K562 (cell line): ENCODE data around the gene SRP9. TPM values are rescaled to one million over a fixed set of nuclear protein-coding genes. Genes with fewer than 3 reads are reported as not detected.

ENCODE experiments used
- ADNP ChIP-seq: fragments of 200-800 bp; sonication (Bioruptor generic); IDR thresholded peaks from 2 replicates; pipeline ENCODE4 v1.6.1; 2016; ENCODE audit warnings: missing genetic modification characterization, missing compliant biosample characterization
- COPS2 ChIP-seq: fragments of 450-650 bp; conservative IDR thresholded peaks from 2 replicates; pipeline ENCODE4 v1.6.1; 2016; ENCODE audit warnings: mild to moderate bottlenecking, moderate library complexity
- DPF2 ChIP-seq: fragments of 450-650 bp; IDR thresholded peaks from 2 replicates; pipeline ENCODE4 v1.6.1; 2016
- ELK1 ChIP-seq: sonication (generic); formaldehyde crosslinking; IDR thresholded peaks from 2 replicates; pipeline ENCODE4 v1.8.1; 2022; ENCODE audit warnings: missing genetic modification reagents
- FOXJ2 ChIP-seq: fragments of 200-800 bp; sonication (Bioruptor generic); IDR thresholded peaks from 2 replicates; pipeline ENCODE4 v1.6.1; 2016; ENCODE audit warnings: missing genetic modification characterization, missing compliant biosample characterization
- HDAC1 ChIP-seq, 2 experiments: fragments of 450-650 bp; IDR thresholded peaks; 2 replicates each; pipeline ENCODE4 v1.6.1; 2016 to 2017; ENCODE audit warnings: inconsistent platforms in 1 of 2, mild to moderate bottlenecking in 1 of 2, moderate library complexity in 1 of 2
- KDM2B ChIP-seq: fragments of 250-450 bp; sonication (Bioruptor Pico); IDR thresholded peaks from 2 replicates; pipeline ENCODE4 v1.8.0; 2021; ENCODE audit warnings: mild to moderate bottlenecking, moderate library complexity
- KLF1 ChIP-seq: fragments of 450-650 bp; IDR thresholded peaks from 2 replicates; pipeline ENCODE4 v1.6.1; 2016; ENCODE audit warnings: missing genetic modification characterization, missing compliant biosample characterization
- L3MBTL2 ChIP-seq: fragments of 450-650 bp; IDR thresholded peaks from 2 replicates; pipeline ENCODE4 v1.6.1; 2016; ENCODE audit warnings: mild to moderate bottlenecking, moderate library complexity
- LARP7 ChIP-seq: fragments of 450-650 bp; IDR thresholded peaks from 2 replicates; pipeline ENCODE4 v1.6.1; 2016
- MAZ ChIP-seq, 2 experiments: fragments of 450-650 bp in 1 of 2; sonication (generic) in 1 of 2; formaldehyde crosslinking; IDR thresholded peaks in 1 of 2; conservative IDR thresholded peaks in 1 of 2; 2 replicates each; pipeline versions ENCODE4 v1.4.0 to v1.5.0; 2020; ENCODE audit warnings: mild to moderate bottlenecking in 1 of 2, missing genetic modification reagents in 1 of 2
- MECOM ChIP-seq: fragments of 250-450 bp; sonication (Bioruptor Pico); IDR thresholded peaks from 2 replicates; pipeline ENCODE4 v1.8.0; 2022; ENCODE audit warnings: inconsistent platforms
- PHB ChIP-seq: fragments of 250-450 bp; sonication (Bioruptor Pico); IDR thresholded peaks from 2 replicates; pipeline ENCODE4 v1.5.0; 2021
- POLR2A ChIP-seq: fragments of 450-650 bp; conservative IDR thresholded peaks from 2 replicates; pipeline ENCODE4 v1.6.1; 2016
- RBM17 ChIP-seq: fragments of 200-400 bp; formaldehyde crosslinking; IDR thresholded peaks from 2 replicates; pipeline ENCODE4 v1.6.1; 2017; ENCODE audit warnings: low read depth, mild to moderate bottlenecking, low read length, borderline replicate concordance
- RFX7 ChIP-seq: fragments of 250-450 bp; sonication (Bioruptor Pico); IDR thresholded peaks from 2 replicates; pipeline ENCODE4 v1.5.1; 2021; ENCODE audit warnings: mild to moderate bottlenecking
- YBX1 ChIP-seq: fragments of 450-650 bp; IDR thresholded peaks from 2 replicates; pipeline ENCODE4 v1.7.1; 2016; ENCODE audit warnings: mild to moderate bottlenecking
- ZNF165 ChIP-seq: fragments of 250-450 bp; sonication (Bioruptor Pico); IDR thresholded peaks from 2 replicates; pipeline ENCODE4 v1.4.0; 2020; ENCODE audit warnings: borderline replicate concordance
- ZNF3 ChIP-seq: fragments of 250-450 bp; sonication (Bioruptor Pico); IDR thresholded peaks from 2 replicates; pipeline ENCODE4 v1.5.0; 2021; ENCODE audit warnings: mild to moderate bottlenecking, moderate library complexity
- ZNF431 ChIP-seq: sonication (generic); formaldehyde crosslinking; IDR thresholded peaks from 2 replicates; pipeline ENCODE4 v1.8.0; 2022; ENCODE audit warnings: mild to moderate bottlenecking, missing genetic modification reagents
- polyA plus RNA-seq, 8 experiments: library from polyadenylated mRNA; depleted of rRNA in 4 of 8; stranded (reverse) in 5 of 8; unstranded in 3 of 8; fragments of >200 nt; fragmentation: Nextera tagmentation in 2 of 8; fragmentation: Illumina TruSeq in 1 of 8; extraction: Ambion mirVana in 2 of 8; extraction: Trizol in 1 of 8; gene quantifications; 2 replicates each; pipeline versions ENCODE4 v1.2.1 to v1.2.3, GENCODE V29; 2011 to 2014; ENCODE audit warnings: inconsistent platforms in 1 of 8, missing spikeins in 1 of 8
- total RNA-seq, 7 experiments: library from RNA; depleted of rRNA in 6 of 7; stranded (reverse); fragments of >200 nt in 6 of 7; fragmentation: Illumina TruSeq in 2 of 7; extraction: Trizol in 2 of 7; gene quantifications; 2 replicates each; pipeline versions ENCODE4 v1.2.1 to v1.2.3, GENCODE V29; 2011 to 2021; ENCODE audit warnings: low replicate concordance in 1 of 7
- TF ChIP-seq, protein P1 (sequence below): fragments of 250-450 bp; sonication (Bioruptor Pico); IDR thresholded peaks from 2 replicates; pipeline ENCODE4 v1.9.0; 2021; ENCODE audit warnings: mild to moderate bottlenecking

The SRP9 gene
- total and polyA plus RNA-seq, 9 of the 15 experiments (the other 6 are each of a cell fraction or from before 2014, with no cell fraction given), result 273 to 1,892 (median 668) TPM

DNA sequence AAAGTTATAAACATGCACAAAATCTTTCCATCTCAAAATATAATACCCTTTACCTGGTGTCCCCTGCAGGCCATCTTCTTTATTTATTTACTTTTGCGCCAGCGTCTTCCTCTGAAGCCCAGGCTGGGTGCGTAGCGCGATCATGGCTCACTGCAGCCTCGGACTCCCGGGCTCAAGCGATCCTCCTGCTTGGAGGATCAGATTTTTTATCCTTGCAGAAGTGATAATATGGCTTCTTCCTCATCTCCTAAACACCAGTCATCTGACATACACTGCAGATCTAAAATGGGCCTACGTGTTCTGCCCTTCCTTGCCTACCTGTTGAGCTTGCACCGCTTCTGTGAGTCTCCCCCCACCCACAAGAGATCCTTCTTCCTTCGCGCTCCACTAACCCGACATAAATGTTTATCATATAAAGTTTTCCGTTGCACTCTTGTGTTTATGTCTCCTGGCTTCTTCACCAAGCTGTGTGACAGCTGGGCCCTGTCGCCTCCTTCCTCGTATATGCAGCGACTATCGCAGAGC is 506 bp upstream of the SRP9 start (continued):
- TF ChIP-seq, protein P1, sequence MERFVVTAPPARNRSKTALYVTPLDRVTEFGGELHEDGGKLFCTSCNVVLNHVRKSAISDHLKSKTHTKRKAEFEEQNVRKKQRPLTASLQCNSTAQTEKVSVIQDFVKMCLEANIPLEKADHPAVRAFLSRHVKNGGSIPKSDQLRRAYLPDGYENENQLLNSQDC, result no peak
- TF ChIP-seq YBX1, result no peak
- TF ChIP-seq ZNF3, result 0 out of 2 replicates have a peak, but pooled peaks have one; percentile 34
- no peak for TF ChIP-seq ELK1 (CRISPR knock-in tag)
- peak in 1 of 2 experiments; percentile 24; a peak in 2 of 4 replicates for TF ChIP-seq HDAC1 (IDR thresholded peaks at IDR 0.05)
- peak; percentile 76; the same call in 1 of the 2 replicates for TF ChIP-seq DPF2
- TF ChIP-seq COPS2, result no peak
- no peak for TF ChIP-seq RFX7
- no peak for TF ChIP-seq ADNP (tag)
- no peak for TF ChIP-seq KLF1 (tag)
- TF ChIP-seq PHB (CRISPR knock-in tag), result no peak
- 0 out of 2 replicates have a peak, but pooled peaks have one; percentile 36 for TF ChIP-seq MECOM (CRISPR knock-in tag)
- TF ChIP-seq RBM17, result no peak
- peak; percentile 65; the same call in 1 of the 2 replicates for TF ChIP-seq LARP7
- no peak for TF ChIP-seq KDM2B (CRISPR knock-in tag)
- no peak for TF ChIP-seq ZNF165 (CRISPR knock-in tag)
- TF ChIP-seq FOXJ2, result no peak
- TF ChIP-seq MAZ (CRISPR knock-in tag; conservative IDR thresholded peaks at IDR 0.05 in 1 of 2, IDR thresholded peaks at IDR 0.05 in 1 of 2), result no peak
- TF ChIP-seq ZNF431, result no peak
- TF ChIP-seq L3MBTL2, result no peak
- TF ChIP-seq POLR2A, result no peak
